Uterus (tissue), 4 donors: ENCODE measurements around the gene G0S2. TPM values are rescaled to one million over a fixed set of nuclear protein-coding genes. Genes with fewer than 3 reads are reported as not detected.

Experiments
- DNase-seq, 2 donors: peaks; one replicate each; pipeline ENCODE4 v3.0.0-alpha.2; 2019 to 2020
- H3K27ac ChIP-seq, 2 donors: fragments of 200-600 bp; sonication (generic); 1 replicate in 1 of 2; 2 replicates in 1 of 2; pipeline ENCODE4 v1.5.1; 2016 to 2018
- H3K27me3 ChIP-seq, 2 donors: fragments of 200-600 bp; sonication (generic); one replicate each; pipeline ENCODE4 v1.5.1; 2018 to 2019; ENCODE audit warnings: control low read depth in 1 of 2
- H3K36me3 ChIP-seq, 2 donors: fragments of 200-600 bp; sonication (generic); one replicate each; pipeline ENCODE4 v1.5.1; 2019; ENCODE audit warnings: control low read depth in 1 of 2
- H3K4me1 ChIP-seq, 2 donors: fragments of 200-600 bp; sonication (generic); one replicate each; pipeline ENCODE4 v1.5.1; 2018 to 2019; ENCODE audit warnings: control low read depth in 1 of 2
- H3K4me3 ChIP-seq, 2 donors: fragments of 200-600 bp; sonication (generic); 1 replicate in 1 of 2; 2 replicates in 1 of 2; pipeline ENCODE4 v1.5.1; 2018 to 2019; ENCODE audit warnings: mild to moderate bottlenecking in 1 of 2
- H3K9me3 ChIP-seq, 2 donors: fragments of 200-600 bp; sonication (generic); one replicate each; pipeline ENCODE4 v1.5.1; 2019; ENCODE audit warnings: control low read depth in 1 of 2
- CTCF ChIP-seq, 4 experiments: fragments of 200-600 bp in 2 of 4; fragments of 450-650 bp in 2 of 4; sonication (generic) in 2 of 4; IDR thresholded peaks; one replicate each; pipeline ENCODE4 v1.5.1; 2016 to 2019; ENCODE audit warnings: antibody characterized with exemption in 4 of 4, mild to moderate bottlenecking in 2 of 4, moderate library complexity in 1 of 4
- POLR2A ChIP-seq, 2 donors: fragments of 450-650 bp; IDR thresholded peaks; one replicate each; pipeline ENCODE4 v1.6.1; 2016; ENCODE audit warnings: antibody characterized with exemption in 2 of 2, mild to moderate bottlenecking in 1 of 2, moderate library complexity in 1 of 2
- intact Hi-C: fragments of 100-400 bp; cut with DNase I; formaldehyde crosslinking; loops from one replicate; pipeline ENCODE4 v1.15.1; 2023; ENCODE audit warnings: low total_unique reads
- total RNA-seq, 4 donors: library from RNA; depleted of rRNA in 3 of 4; stranded (reverse); fragments of >200 nt in 3 of 4; gene quantifications; one replicate each; pipeline versions ENCODE4 v1.1.0 to v1.2.4, GENCODE V29; 2014 to 2023
- donor health status: DM: yes; HTN: yes; CAD: no.

Gene G0S2
- total RNA-seq, 4 donors from 2014 or later = 4.5 to 13.2 TPM; not detected in 2

- no peaks in the 10 kb centered on the region for H3K9me3 ChIP-seq
- no peaks in the 10 kb centered on the region for H3K27me3 ChIP-seq
- DNase-seq = no peak
- H3K27ac ChIP-seq = no peak overlapping the region
- no peak for TF ChIP-seq POLR2A (IDR thresholded peaks at IDR 0.05)
- no peak for TF ChIP-seq CTCF (IDR thresholded peaks at IDR 0.05)
- no peaks in the 10 kb centered on the region for H3K4me1 ChIP-seq
- no peak overlapping the region for H3K4me3 ChIP-seq
- no peaks in the 10 kb centered on the region for H3K36me3 ChIP-seq
- intact Hi-C loops = no loop called here
Observed at GRCh38 chr1:209633335-209633997, 41.7 kb upstream of the G0S2 start.

GRCh38 chr1:209634005-209634737 is 41.0 kb upstream of the G0S2 start:
- Histone ChIP-seq H3K9me3 (no peaks in the 10 kb centered on the region), H3K27me3 (no peaks in the 10 kb centered on the region), H3K4me3 (no peak overlapping the region), H3K27ac (no peak overlapping the region), H3K4me1 (no peaks in the 10 kb centered on the region), H3K36me3 (no peaks in the 10 kb centered on the region)
- intact Hi-C loops = no loop called here
- no peak for DNase-seq
- TF ChIP-seq CTCF (IDR thresholded peaks at IDR 0.05) (no peak), POLR2A (IDR thresholded peaks at IDR 0.05) (no peak)

DNA sequence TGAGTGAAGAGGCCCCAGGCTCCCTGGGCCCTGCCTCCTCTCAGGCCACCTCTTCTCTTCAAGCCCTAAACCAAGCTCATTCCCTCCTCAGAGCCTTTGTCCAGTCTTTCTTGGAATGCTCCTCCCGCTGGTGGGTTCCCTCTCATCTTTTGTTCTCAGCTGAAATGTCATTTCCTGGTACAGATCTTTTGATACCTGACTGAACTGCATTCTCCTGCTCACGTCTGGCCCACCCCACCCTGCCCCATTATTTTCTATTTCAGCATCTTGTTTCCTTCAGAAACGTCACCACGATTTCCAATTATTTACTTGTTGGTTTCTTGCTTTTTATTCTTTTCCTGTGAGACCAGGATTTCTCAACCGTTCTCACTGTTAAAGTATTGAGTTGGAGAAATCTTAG is 39.4 kb upstream of the G0S2 start:
- no peaks in the 10 kb centered on the region for H3K9me3 ChIP-seq
- H3K4me3 ChIP-seq = no peak overlapping the region
- no peaks in the 10 kb centered on the region for H3K36me3 ChIP-seq
- TF ChIP-seq CTCF (IDR thresholded peaks at IDR 0.05) = no peak
- TF ChIP-seq POLR2A (IDR thresholded peaks at IDR 0.05) = no peak
- no peaks in the 10 kb centered on the region for H3K4me1 ChIP-seq
- no peak overlapping the region for H3K27ac ChIP-seq
- intact Hi-C loops = no loop called here
- H3K27me3 ChIP-seq = no peaks in the 10 kb centered on the region
- DNase-seq = no peak

GRCh38 chr1:209641832-209642172 is 33.4 kb upstream of the G0S2 start:
- Histone ChIP-seq H3K36me3 (no peaks in the 10 kb centered on the region), H3K4me1 (peaks cover 6 to 12% of the 10 kb centered on the region in 2 donors), H3K27me3 (no peaks in the 10 kb centered on the region), H3K27ac (peak overlapping the region; percentile 66 to 77), H3K4me3 (no peak overlapping the region), H3K9me3 (no peaks in the 10 kb centered on the region)
- intact Hi-C loops = no loop called here
- DNase-seq = peak; percentile 68 to 84
- TF ChIP-seq POLR2A (IDR thresholded peaks at IDR 0.05) (no peak), CTCF (IDR thresholded peaks at IDR 0.05) (no peak)

DNA sequence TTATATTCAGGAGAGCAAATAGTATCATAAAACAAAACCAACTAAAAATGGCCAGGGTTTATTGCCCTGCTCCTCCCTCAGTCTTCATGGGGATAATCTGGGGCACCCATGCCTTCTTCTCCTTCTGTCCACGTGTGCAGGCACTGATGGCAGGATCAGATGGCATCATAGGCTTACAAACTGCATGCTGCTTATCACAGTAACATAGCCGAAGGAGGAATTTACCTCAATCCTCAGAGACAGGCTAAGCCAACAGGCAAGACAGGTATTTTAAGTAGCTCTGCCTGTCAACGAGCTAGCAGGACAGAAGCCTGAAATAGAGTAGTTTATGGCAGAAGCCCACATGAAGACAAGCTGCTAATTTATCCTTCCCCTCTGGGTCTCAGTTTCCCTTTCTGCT is 32.4 kb upstream of the G0S2 start:
- DNase-seq = no peak
- H3K9me3 ChIP-seq = no peaks in the 10 kb centered on the region
- intact Hi-C loops = no loop called here
- no peaks in the 10 kb centered on the region for H3K36me3 ChIP-seq
- no peak overlapping the region for H3K4me3 ChIP-seq
- no peak for TF ChIP-seq POLR2A (IDR thresholded peaks at IDR 0.05)
- peak overlapping the region; percentile 60 to 86 for H3K27ac ChIP-seq
- H3K27me3 ChIP-seq = no peaks in the 10 kb centered on the region
- peaks cover 6 to 12% of the 10 kb centered on the region in 2 donors for H3K4me1 ChIP-seq
